DMS53 treated with DMSO at 0.1 percent for 48 hours (cell line): ENCODE data around the gene TLX3.
A peak's percentile ranks its signal among the peaks of the same experiment; 100 is the strongest.
"Not testable (repeated sequence)": the region's sequence is repeated elsewhere in the genome, so short reads cannot be mapped to it uniquely, and the experiment has no call there.

Experiments
- DNase-seq: peaks from one replicate; lab custom pipeline; 2025; ENCODE audit not compliant: unreplicated experiment; lab: John Stamatoyannopoulos, UW

The TLX3 gene

GRCh38 chr5:171322527-171322926, 13.5 kb downstream of the TLX3 start:
- no peak for DNase-seq

GRCh38 chr5:171323007-171323406, 14.0 kb downstream of the TLX3 start:
- no peak for DNase-seq

- DNase-seq: no peak
These were observed 15.0 kb downstream of the TLX3 start for GRCh38 chr5:171323806-171324632.

- DNase-seq: no peak
These were observed 21.0 kb downstream of the TLX3 start for GRCh38 chr5:171330021-171330420.

GRCh38 chr5:171335616-171336015, 26.6 kb downstream of the TLX3 start:
- DNase-seq: no peak

DNA sequence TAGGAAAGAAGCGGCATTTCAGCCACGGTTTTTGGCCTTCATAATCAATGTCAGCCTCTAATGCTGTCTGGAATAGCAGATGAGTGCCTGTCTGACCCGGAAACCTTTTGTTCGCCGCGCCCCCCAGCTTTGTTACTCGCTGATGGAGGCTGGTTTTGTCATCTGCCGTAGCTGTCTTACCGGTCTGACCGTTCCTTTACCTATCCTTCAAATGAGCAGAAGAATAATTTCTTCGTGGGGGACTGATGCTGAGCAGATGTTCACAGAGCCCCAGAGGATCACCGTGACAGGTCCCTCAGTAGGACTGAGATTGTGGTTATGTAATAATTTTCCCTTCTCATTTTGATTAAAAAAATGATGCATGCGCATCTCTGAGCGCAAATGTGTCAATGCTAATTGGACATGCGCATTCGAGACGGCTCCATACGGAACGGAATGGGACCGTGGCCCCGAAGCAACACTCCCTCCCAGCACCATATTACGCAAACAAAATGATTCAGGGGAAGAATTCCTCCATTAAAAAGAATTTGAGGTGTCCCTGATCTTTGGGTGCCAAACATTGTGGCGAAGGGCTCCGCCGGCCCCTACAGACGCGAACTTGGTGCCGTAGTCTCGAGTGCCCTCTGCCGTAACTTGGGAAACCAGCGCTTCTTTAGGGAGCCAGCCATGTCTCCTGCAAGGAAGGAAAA, 27.6 kb downstream of the TLX3 start:
- peak; percentile 55 for DNase-seq

GRCh38 chr5:171337210-171337569, 28.1 kb downstream of the TLX3 start:
- DNase-seq: no peak

- no peak for DNase-seq
These were observed 31.0 kb downstream of the TLX3 start for GRCh38 chr5:171340042-171340441.

DNA sequence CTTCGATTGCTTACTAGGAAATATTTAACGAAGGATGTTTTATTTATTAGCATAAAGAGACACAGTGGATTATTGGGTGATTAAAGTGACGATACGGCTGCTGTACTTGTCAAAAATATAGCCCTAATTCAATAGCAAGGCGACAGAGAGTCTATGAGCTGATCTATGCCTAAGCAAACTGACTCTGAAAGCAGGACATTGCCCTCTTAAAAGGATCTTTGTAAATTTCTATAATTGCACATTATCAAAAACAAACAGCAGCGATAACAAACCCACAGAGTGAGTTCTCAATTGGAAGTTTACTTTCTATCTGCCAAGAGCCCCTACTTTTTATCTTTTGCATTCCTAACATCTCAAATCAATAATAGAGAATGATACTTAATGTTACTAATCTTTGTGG, 31.4 kb downstream of the TLX3 start:
- no peak for DNase-seq

DNA sequence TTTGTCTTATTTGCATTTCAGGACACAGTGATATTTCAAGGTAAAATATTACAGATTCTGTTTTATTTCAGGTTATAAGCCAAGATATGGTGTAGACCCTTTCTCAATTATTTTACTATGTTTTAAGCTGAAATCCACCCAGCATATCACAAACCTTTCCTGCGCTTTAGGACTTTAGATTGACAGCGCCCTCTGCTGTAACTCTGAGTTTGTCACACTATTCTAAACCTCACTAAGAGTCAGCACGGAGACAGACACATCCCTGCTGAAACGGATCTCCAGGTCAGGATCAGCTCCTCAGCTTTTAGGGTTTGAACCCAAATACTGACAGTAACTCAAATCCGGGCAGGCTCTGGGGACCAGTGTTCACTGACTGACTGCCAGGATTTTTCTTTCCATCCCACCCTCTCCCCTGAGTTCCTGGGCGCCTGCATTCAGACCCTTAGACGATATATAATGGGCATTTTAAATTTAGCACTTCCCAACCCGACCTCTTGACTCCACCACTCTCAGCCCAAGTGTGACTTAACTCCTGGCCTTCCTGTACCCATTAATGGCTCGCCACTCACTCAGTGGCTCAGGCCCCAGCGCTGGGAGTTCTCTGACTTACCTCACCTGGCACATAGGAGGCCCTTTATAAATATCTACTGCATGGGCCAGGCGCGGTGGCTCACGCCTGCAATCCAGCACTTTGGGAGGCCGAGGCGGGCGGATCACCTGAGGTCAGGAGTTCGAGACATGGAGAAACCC, 33.5 kb downstream of the TLX3 start:
- peak; percentile 81 for DNase-seq

DNA sequence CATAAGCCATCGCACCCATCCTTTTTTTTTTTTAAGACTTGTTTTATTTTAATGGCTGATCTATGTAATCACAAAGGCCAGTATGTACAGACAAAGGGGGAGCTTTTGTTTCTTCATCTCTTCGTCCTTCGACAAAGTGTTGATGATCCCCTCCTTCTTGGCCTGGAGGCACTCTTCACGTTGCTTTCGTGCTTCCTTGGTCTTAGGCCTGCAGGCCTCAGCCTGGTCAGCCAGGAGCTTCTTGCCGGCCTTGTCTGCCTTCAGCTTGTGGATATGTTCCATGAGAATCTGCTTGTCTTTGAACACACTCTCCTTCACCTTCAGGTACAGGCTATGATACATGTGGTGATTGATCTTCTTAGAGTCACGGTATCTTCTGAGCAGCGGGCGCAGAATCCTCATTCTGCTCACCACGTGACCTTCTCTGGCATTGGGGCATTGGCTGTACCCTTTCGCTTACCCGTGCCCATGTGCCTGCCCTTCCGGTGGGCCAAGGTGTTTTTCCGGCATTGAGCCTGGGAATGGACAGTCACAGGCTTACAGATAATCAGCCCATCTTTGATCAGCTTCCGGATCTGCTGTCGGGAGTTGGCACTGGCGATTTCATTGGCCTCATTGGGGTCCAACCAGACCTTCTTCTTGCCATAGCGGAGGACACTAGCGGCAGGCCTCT, 36.0 kb downstream of the TLX3 start:
- no peak for DNase-seq

GRCh38 chr5:171351536-171352073, 42.6 kb downstream of the TLX3 start:
- DNase-seq: no peak

DNA sequence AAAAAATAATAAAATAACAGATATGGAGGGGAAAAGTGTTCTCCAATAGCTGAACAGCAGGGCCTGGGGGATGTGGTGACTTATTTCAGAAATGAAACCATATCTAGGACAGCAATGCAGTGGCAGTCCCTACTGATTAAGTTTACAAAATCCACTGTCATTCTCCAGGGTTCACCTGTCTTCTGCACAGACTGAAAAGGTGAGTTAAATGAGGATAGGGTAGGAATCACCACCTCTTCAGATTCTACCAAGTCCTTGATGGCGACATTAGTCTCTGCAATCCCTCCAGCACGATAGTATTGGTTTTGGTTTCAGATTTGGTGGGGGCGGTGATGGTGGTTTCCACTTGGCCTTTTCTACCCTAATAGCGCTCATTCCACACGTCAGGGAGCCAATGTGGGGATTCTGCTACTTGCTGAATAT, 46.3 kb downstream of the TLX3 start:
- DNase-seq: no peak

DNA sequence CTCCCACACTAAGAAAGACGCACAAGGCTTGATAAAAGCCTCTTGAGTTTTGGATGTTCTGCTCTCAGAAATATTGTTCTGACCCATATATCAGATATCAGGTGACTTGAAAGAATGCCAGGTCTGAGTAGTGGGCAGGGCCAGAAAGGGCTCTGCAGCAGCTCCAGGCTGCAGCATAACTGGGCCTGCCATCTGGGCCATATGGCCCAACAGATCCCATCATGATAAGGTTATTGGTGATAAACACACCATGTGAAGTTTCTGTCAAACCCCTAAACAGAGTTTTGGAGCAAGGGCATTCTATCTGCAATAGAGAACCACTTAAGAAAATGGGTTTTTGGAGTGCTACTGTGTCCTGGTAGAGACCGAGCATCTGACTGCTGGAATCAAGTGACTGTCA, 48.8 kb downstream of the TLX3 start:
- DNase-seq: no peak

- DNase-seq: not testable (repeated sequence)
These were observed 52.1 kb downstream of the TLX3 start for GRCh38 chr5:171361151-171361550.
